G401.6 (cell line): ENCODE measurements around the gene DACT3.

Experiments used
- FAIRE-seq: peaks from 2 replicates; lab custom pipeline; 2012; peaks lifted over from hg19 to GRCh38; lab: Jason Lieb, UNC

The DACT3 gene

GRCh38 chr19:46668662-46669061 is 7.7 kb upstream of the DACT3 start:
- FAIRE-seq = no peak

- no peak for FAIRE-seq
These were observed 4.1 kb upstream of the DACT3 start for GRCh38 chr19:46665072-46665471.

GRCh38 chr19:46661735-46662592 is 982 bp upstream of the DACT3 start:
- FAIRE-seq = peak; percentile 91

GRCh38 chr19:46660551-46661019 is 397 bp downstream of the DACT3 start:
- no peak for FAIRE-seq

- FAIRE-seq = no peak
These were observed 919 bp downstream of the DACT3 start for GRCh38 chr19:46660008-46660517.

- no peak for FAIRE-seq
These were observed 1.6 kb downstream of the DACT3 start for GRCh38 chr19:46659151-46660007.

GRCh38 chr19:46656541-46656940 is 4.4 kb downstream of the DACT3 start:
- FAIRE-seq = no peak

- FAIRE-seq = no peak
These were observed 6.3 kb downstream of the DACT3 start for GRCh38 chr19:46654621-46655152.

GRCh38 chr19:46650445-46650844 is 10.5 kb downstream of the DACT3 start:
- FAIRE-seq = no peak

- FAIRE-seq = no peak
These were observed 11.7 kb downstream of the DACT3 start for GRCh38 chr19:46648961-46649960.

- FAIRE-seq = no peak
These were observed 12.7 kb downstream of the DACT3 start for GRCh38 chr19:46648060-46648960.

GRCh38 chr19:46646402-46646801 is 14.6 kb downstream of the DACT3 start:
- FAIRE-seq = no peak

- FAIRE-seq = no peak
These were observed 16.3 kb downstream of the DACT3 start for GRCh38 chr19:46644720-46645119.

GRCh38 chr19:46640656-46641055 is 20.3 kb downstream of the DACT3 start:
- no peak for FAIRE-seq

- FAIRE-seq = no peak
These were observed 21.4 kb downstream of the DACT3 start for GRCh38 chr19:46639358-46640182.

GRCh38 chr19:46637224-46637623 is 23.8 kb downstream of the DACT3 start:
- FAIRE-seq = no peak

- no peak for FAIRE-seq
These were observed 24.8 kb downstream of the DACT3 start, which contains the start of gene GNG8 for GRCh38 chr19:46635920-46636761. Gene GNG8, minus strand, starts transcription at chr19:46636202. Its CDS starts 1,520 bp downstream, at chr19:46634682.

GRCh38 chr19:46634656-46635218 is 26.2 kb downstream of the DACT3 start:
- no peak for FAIRE-seq
